Suprapubic skin (tissue), 4 donors: Measurements from ENCODE around the gene TRIM40. TPM values are rescaled to one million over a fixed set of nuclear protein-coding genes. Genes with fewer than 3 reads are reported as not detected.

Source experiments
- DNase-seq, 2 donors: peaks; one replicate each; pipeline ENCODE4 v3.0.0-alpha.2; 2019; ENCODE audit warnings: low spot score in 2 of 2
- H3K27ac ChIP-seq: fragments of 200-600 bp; sonication (generic); one replicate; pipeline ENCODE4 v1.5.1; 2019
- H3K27me3 ChIP-seq: fragments of 200-600 bp; sonication (generic); one replicate; pipeline ENCODE4 v1.5.1; 2019
- H3K36me3 ChIP-seq: fragments of 200-600 bp; sonication (generic); one replicate; pipeline ENCODE4 v1.5.1; 2019
- H3K4me1 ChIP-seq: fragments of 200-600 bp; sonication (generic); one replicate; pipeline ENCODE4 v1.5.1; 2019
- H3K4me3 ChIP-seq: fragments of 200-600 bp; sonication (generic); one replicate; pipeline ENCODE4 v1.5.1; 2019; ENCODE audit warnings: mild to moderate bottlenecking
- H3K9me3 ChIP-seq: fragments of 200-600 bp; sonication (generic); one replicate; pipeline ENCODE4 v1.5.1; 2019
- CTCF ChIP-seq, 2 donors: fragments of 200-600 bp in 1 of 2; fragments of 450-650 bp in 1 of 2; sonication (generic) in 1 of 2; IDR thresholded peaks; one replicate each; pipeline ENCODE4 v1.5.1; 2016 to 2019; ENCODE audit warnings: antibody characterized with exemption in 2 of 2, mild to moderate bottlenecking in 1 of 2, moderate library complexity in 1 of 2
- EP300 ChIP-seq: sonication (generic); formaldehyde crosslinking; IDR thresholded peaks from one replicate; pipeline ENCODE4 v1.6.1; 2017; ENCODE audit warnings: antibody characterized with exemption
- POLR2A ChIP-seq, 2 donors: fragments of 450-650 bp; IDR thresholded peaks; one replicate each; pipeline ENCODE4 v1.6.1; 2017; ENCODE audit warnings: antibody characterized with exemption in 2 of 2, mild to moderate bottlenecking in 2 of 2, moderate library complexity in 2 of 2
- POLR2AphosphoS5 ChIP-seq, 3 donors: sonication (generic); formaldehyde crosslinking; IDR thresholded peaks; one replicate each; pipeline ENCODE4 v1.6.1; 2017; ENCODE audit warnings: antibody characterized with exemption in 3 of 3
- WGBS: methylation state at CpG from one replicate; pipeline ENCODE4 v1.1.5; 2018; 5-methylcytosine and 5-hydroxymethylcytosine counted together
- total RNA-seq, 4 donors: library from RNA; depleted of rRNA; stranded (reverse); fragments of >200 nt; gene quantifications; one replicate each; pipeline ENCODE4 v1.1.0, GENCODE V29; 2016

TRIM40 gene
- total RNA-seq, 4 donors from 2014 or later, result not detected

GRCh38 chr6:30152016-30152673, 16.2 kb downstream of the TRIM40 start:
- Histone ChIP-seq H3K27ac (no peak overlapping the region), H3K4me3 (no peak overlapping the region), H3K36me3 (no peaks in the 10 kb centered on the region), H3K27me3 (peaks cover 6% of the 10 kb centered on the region), H3K4me1 (peaks cover 8% of the 10 kb centered on the region), H3K9me3 (no peaks in the 10 kb centered on the region)
- TF ChIP-seq CTCF (IDR thresholded peaks at IDR 0.05) (no peak), POLR2AphosphoS5 (IDR thresholded peaks at IDR 0.05) (no peak), EP300 (no peak), POLR2A (IDR thresholded peaks at IDR 0.05) (no peak)
- WGBS, result 65% methylated on average over 4 of the region's 4 CpGs
- DNase-seq, result no peak

- Histone ChIP-seq H3K9me3 (no peaks in the 10 kb centered on the region), H3K4me1 (peaks cover 8% of the 10 kb centered on the region), H3K27me3 (no peaks in the 10 kb centered on the region), H3K27ac (no peak overlapping the region), H3K36me3 (no peaks in the 10 kb centered on the region), H3K4me3 (no peak overlapping the region)
- TF ChIP-seq POLR2A (IDR thresholded peaks at IDR 0.05) (no peak), CTCF (IDR thresholded peaks at IDR 0.05) (no peak), EP300 (no peak), POLR2AphosphoS5 (IDR thresholded peaks at IDR 0.05) (no peak)
- WGBS, result 78% methylated on average over 3 of the region's 3 CpGs
- no peak for DNase-seq
Observed at GRCh38 chr6:30152910-30153610, 17.1 kb downstream of the TRIM40 start.

DNA sequence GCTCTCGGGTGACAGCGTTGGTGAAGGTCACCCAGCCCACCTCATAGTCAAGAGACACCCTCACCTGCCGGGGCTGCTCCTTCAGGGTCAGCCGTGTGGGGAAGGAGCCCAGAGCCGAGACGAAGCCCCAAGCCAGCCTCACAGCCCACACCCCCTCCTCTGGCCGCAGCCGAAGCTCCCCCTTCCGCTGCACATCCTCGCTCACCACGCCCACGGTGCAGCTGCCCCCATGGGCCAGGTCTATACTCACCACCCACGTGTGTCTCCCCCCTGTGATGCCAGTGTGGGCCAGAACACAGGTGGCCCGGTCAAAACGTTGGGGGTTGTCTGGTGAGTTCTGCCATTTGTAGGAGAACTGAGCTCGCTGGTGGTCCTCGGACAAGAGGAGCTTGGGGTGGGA, 18.1 kb downstream of the TRIM40 start:
- Histone ChIP-seq H3K27ac (no peak overlapping the region), H3K9me3 (no peaks in the 10 kb centered on the region), H3K36me3 (no peaks in the 10 kb centered on the region), H3K4me1 (peaks cover 8% of the 10 kb centered on the region), H3K27me3 (peaks cover 3% of the 10 kb centered on the region), H3K4me3 (no peak overlapping the region)
- no peak for DNase-seq
- TF ChIP-seq EP300 (no peak), POLR2AphosphoS5 (IDR thresholded peaks at IDR 0.05) (no peak), POLR2A (IDR thresholded peaks at IDR 0.05) (no peak), CTCF (IDR thresholded peaks at IDR 0.05) (no peak)
- 85% methylated on average over 11 of the region's 17 CpGs for WGBS

DNA sequence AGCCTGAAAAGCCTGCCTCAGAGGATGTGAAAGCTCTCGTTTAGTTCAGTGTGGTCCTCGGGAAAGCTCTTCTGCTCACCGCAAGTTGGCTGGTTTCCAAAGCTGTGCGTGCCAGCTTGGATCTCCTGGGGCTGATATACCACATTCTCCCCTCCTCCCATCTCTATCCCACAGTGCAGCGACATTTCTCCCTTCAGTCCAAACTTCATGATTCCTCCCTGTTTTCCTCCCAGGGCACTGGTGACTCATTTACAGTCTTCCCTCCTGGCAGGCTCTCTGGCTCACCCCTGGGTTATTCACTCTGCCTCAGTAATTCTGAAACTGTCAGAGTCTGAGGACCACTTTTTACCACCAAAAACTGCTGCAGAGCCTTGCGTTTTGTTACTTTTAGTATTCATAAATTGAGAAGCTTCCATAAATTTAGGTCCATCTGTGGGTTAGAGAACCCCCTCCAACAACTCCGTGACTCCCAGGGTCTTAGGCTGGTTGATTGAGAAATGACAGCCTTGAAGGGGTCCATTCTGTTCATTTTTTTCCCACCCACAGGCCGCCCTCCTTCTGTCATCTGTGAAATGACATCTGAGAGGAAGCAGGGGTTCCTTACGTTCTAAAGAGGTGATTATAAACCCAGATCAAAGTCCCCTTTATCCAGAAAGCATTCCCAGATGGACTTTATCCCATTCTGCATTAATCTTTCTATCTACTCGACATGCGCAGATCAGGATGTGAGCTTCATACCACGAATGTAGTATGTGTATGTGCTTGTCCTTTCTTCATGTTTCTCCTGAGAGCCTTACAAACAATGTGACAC, 19.0 kb downstream of the TRIM40 start:
- Histone ChIP-seq H3K4me3 (no peak overlapping the region), H3K27me3 (peaks cover 3% of the 10 kb centered on the region), H3K9me3 (no peaks in the 10 kb centered on the region), H3K27ac (no peak overlapping the region), H3K4me1 (peaks cover 8% of the 10 kb centered on the region), H3K36me3 (no peaks in the 10 kb centered on the region)
- TF ChIP-seq POLR2A (IDR thresholded peaks at IDR 0.05), result no peak
- no peak for TF ChIP-seq EP300
- no peak for TF ChIP-seq CTCF (IDR thresholded peaks at IDR 0.05)
- no peak for TF ChIP-seq POLR2AphosphoS5 (IDR thresholded peaks at IDR 0.05)
- DNase-seq, result no peak
- 43% methylated on average over 12 of the region's 12 CpGs for WGBS
